Measurements from ENCODE around the gene RAB11FIP4.

DNA sequence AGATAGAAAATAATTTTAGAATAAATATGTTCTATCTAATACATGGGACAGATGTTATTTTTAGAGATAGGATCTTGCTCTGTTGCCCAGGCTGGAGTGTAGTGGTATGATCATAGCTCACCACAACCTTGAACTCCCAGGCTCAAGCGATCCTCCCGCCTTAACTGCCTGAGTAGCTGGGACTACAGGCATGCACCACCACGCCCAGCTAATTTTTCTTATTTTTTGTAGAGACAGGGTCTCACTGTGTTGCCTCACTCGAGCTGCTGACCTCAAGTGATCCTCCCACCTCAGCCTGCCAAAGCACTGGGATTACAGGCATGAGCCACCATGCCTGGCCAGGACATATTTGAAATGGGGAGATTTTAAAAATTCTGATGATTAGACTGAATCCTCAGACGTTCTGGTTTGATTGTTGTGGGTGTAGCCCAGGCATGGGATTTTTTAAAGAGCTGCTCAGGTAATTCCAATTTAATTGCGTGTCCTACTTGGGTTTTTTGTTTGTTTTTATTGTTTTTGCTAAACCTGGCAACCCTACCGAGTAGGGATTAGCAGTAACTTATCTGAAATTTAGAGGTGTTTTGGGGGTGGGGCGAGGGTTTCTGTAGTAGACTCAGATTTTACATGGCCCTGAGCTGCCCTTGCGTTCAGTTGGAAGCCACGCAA, 142.9 kb downstream of the RAB11FIP4 start:
- TF ChIP-seq, protein P1, sequence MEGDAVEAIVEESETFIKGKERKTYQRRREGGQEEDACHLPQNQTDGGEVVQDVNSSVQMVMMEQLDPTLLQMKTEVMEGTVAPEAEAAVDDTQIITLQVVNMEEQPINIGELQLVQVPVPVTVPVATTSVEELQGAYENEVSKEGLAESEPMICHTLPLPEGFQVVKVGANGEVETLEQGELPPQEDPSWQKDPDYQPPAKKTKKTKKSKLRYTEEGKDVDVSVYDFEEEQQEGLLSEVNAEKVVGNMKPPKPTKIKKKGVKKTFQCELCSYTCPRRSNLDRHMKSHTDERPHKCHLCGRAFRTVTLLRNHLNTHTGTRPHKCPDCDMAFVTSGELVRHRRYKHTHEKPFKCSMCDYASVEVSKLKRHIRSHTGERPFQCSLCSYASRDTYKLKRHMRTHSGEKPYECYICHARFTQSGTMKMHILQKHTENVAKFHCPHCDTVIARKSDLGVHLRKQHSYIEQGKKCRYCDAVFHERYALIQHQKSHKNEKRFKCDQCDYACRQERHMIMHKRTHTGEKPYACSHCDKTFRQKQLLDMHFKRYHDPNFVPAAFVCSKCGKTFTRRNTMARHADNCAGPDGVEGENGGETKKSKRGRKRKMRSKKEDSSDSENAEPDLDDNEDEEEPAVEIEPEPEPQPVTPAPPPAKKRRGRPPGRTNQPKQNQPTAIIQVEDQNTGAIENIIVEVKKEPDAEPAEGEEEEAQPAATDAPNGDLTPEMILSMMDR (conservative IDR thresholded peaks at IDR 0.05; ENCODE audit: low read length): no peak
- no peak for TF ChIP-seq EZH2phosphoT487 (IDR thresholded peaks at IDR 0.05; ENCODE audit: borderline replicate concordance)
